HL-60 (cell line): ENCODE measurements around the gene MBNL1.

Experiments
- GABPA ChIP-seq: IDR thresholded peaks from 2 replicates; pipeline ENCODE4 v1.6.1; 2012; ENCODE audit warnings: low read depth
- POLR2AphosphoS5 ChIP-seq: IDR thresholded peaks from 2 replicates; pipeline ENCODE4 v1.6.1; 2012; ENCODE audit warnings: low read depth
- SPI1 ChIP-seq: IDR thresholded peaks from 2 replicates; pipeline ENCODE4 v1.6.1; 2012; ENCODE audit warnings: low read depth, mild to moderate bottlenecking, borderline replicate concordance
- TF ChIP-seq, protein P1 (sequence below): IDR thresholded peaks from one replicate; pipeline ENCODE4 v1.5.1; 2011; ENCODE audit warnings: low read length, control low read depth, inconsistent platforms; ENCODE audit not compliant: insufficient read depth
- TF ChIP-seq, protein P2 (sequence below): IDR thresholded peaks from 2 replicates; pipeline ENCODE4 v1.6.1; 2012; ENCODE audit warnings: low read depth; ENCODE audit not compliant: insufficient replicate concordance

DNA sequence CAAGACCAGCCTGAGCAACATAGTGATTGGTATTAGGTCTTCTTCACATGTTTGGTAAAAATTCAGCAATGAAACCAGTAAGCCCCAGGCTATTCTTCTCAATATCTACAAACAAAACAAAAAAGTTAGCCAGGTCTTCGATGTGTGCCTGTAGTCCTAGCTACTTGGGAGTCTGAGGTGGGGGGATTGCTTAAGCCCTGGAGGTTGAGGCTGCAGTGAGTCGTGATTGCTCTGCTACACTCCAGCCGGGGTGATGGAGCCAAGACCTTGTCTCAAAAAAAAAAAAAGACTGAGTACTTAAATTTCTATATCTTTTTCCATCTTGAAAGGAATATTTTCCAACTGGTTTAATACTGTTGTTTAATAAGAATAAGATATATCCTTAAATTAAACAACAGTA is 106.8 kb downstream of the MBNL1 start:
- TF ChIP-seq, protein P1, sequence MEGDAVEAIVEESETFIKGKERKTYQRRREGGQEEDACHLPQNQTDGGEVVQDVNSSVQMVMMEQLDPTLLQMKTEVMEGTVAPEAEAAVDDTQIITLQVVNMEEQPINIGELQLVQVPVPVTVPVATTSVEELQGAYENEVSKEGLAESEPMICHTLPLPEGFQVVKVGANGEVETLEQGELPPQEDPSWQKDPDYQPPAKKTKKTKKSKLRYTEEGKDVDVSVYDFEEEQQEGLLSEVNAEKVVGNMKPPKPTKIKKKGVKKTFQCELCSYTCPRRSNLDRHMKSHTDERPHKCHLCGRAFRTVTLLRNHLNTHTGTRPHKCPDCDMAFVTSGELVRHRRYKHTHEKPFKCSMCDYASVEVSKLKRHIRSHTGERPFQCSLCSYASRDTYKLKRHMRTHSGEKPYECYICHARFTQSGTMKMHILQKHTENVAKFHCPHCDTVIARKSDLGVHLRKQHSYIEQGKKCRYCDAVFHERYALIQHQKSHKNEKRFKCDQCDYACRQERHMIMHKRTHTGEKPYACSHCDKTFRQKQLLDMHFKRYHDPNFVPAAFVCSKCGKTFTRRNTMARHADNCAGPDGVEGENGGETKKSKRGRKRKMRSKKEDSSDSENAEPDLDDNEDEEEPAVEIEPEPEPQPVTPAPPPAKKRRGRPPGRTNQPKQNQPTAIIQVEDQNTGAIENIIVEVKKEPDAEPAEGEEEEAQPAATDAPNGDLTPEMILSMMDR, result no peak
- TF ChIP-seq POLR2AphosphoS5, result no peak
- TF ChIP-seq, protein P2, sequence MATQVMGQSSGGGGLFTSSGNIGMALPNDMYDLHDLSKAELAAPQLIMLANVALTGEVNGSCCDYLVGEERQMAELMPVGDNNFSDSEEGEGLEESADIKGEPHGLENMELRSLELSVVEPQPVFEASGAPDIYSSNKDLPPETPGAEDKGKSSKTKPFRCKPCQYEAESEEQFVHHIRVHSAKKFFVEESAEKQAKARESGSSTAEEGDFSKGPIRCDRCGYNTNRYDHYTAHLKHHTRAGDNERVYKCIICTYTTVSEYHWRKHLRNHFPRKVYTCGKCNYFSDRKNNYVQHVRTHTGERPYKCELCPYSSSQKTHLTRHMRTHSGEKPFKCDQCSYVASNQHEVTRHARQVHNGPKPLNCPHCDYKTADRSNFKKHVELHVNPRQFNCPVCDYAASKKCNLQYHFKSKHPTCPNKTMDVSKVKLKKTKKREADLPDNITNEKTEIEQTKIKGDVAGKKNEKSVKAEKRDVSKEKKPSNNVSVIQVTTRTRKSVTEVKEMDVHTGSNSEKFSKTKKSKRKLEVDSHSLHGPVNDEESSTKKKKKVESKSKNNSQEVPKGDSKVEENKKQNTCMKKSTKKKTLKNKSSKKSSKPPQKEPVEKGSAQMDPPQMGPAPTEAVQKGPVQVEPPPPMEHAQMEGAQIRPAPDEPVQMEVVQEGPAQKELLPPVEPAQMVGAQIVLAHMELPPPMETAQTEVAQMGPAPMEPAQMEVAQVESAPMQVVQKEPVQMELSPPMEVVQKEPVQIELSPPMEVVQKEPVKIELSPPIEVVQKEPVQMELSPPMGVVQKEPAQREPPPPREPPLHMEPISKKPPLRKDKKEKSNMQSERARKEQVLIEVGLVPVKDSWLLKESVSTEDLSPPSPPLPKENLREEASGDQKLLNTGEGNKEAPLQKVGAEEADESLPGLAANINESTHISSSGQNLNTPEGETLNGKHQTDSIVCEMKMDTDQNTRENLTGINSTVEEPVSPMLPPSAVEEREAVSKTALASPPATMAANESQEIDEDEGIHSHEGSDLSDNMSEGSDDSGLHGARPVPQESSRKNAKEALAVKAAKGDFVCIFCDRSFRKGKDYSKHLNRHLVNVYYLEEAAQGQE, result no peak
- TF ChIP-seq GABPA, result no peak
- no peak for TF ChIP-seq SPI1
